GM21825 (cell line): ENCODE measurements around the gene KNG1.
"Not testable (repeated sequence)": the region's sequence is repeated elsewhere in the genome, so short reads cannot be mapped to it uniquely, and the experiment has no call there.

Source experiments
- ATAC-seq: cut with Tn5 transposase; IDR thresholded peaks from one replicate; pipeline ENCODE4 v1.9.1; 2021; ENCODE audit warnings: mild to moderate bottlenecking, moderate library complexity; ENCODE audit not compliant: unreplicated experiment

The KNG1 gene

GRCh38 chr3:186717039-186717457 is at the start of gene KNG1:
TSS of gene KNG1 (plus strand) at chr3:186717359. CDS start at chr3:186717543, 184 bp downstream.
- ATAC-seq: no peak

GRCh38 chr3:186668426-186668825 is 48.7 kb upstream of the KNG1 start:
- no peak for ATAC-seq

GRCh38 chr3:186669378-186670084 is 47.6 kb upstream of the KNG1 start:
- ATAC-seq: no peak

- ATAC-seq: no peak
Observed at GRCh38 chr3:186670155-186670554, 47.0 kb upstream of the KNG1 start.

- no peak for ATAC-seq
Observed at GRCh38 chr3:186671051-186671450, 46.1 kb upstream of the KNG1 start.

GRCh38 chr3:186678604-186679003 is 38.6 kb upstream of the KNG1 start:
- no peak for ATAC-seq

- ATAC-seq: no peak
Observed at GRCh38 chr3:186679151-186679550, 38.0 kb upstream of the KNG1 start.

GRCh38 chr3:186680869-186681268 is 36.3 kb upstream of the KNG1 start:
- no peak for ATAC-seq

GRCh38 chr3:186682812-186683211 is 34.3 kb upstream of the KNG1 start:
- no peak for ATAC-seq

- no peak for ATAC-seq
Observed at GRCh38 chr3:186683979-186684378, 33.2 kb upstream of the KNG1 start.

- ATAC-seq: not testable (repeated sequence)
Observed at GRCh38 chr3:186686475-186686874, 30.7 kb upstream of the KNG1 start.

- no peak for ATAC-seq
Observed at GRCh38 chr3:186687120-186687651, 30.0 kb upstream of the KNG1 start.

GRCh38 chr3:186690304-186690703 is 26.9 kb upstream of the KNG1 start:
- ATAC-seq: not testable (repeated sequence)

GRCh38 chr3:186691676-186692075 is 25.5 kb upstream of the KNG1 start:
- no peak for ATAC-seq

GRCh38 chr3:186693843-186694242 is 23.3 kb upstream of the KNG1 start:
- no peak for ATAC-seq

- no peak for ATAC-seq
Observed at GRCh38 chr3:186694288-186695032, 22.7 kb upstream of the KNG1 start.

GRCh38 chr3:186696522-186696921 is 20.6 kb upstream of the KNG1 start:
- no peak for ATAC-seq

GRCh38 chr3:186697510-186697909 is 19.6 kb upstream of the KNG1 start:
- no peak for ATAC-seq

- ATAC-seq: no peak
Observed at GRCh38 chr3:186700267-186700666, 16.9 kb upstream of the KNG1 start.

- not testable (repeated sequence) for ATAC-seq
Observed at GRCh38 chr3:186702451-186702850, 14.7 kb upstream of the KNG1 start.

GRCh38 chr3:186705882-186706780 is 11.0 kb upstream of the KNG1 start:
- ATAC-seq: peak; percentile 92
